Neural progenitor cell (in vitro differentiated cells): ENCODE results near the gene OLFML2B. TPM values are rescaled to one million over a fixed set of nuclear protein-coding genes. Genes with fewer than 3 reads are reported as not detected.

Source experiments
- DNase-seq: peaks from one replicate; pipeline ENCODE4 v3.0.0-alpha.2; 2016; ENCODE audit warnings: low spot score
- H2AFZ ChIP-seq: fragments of 200-600 bp; sonication (generic); replicated peaks from 2 replicates; pipeline ENCODE4 v1.6.1; 2016; ENCODE audit warnings: antibody characterized with exemption
- H3F3A ChIP-seq: fragments of 200-600 bp; sonication (generic); 2 replicates; pipeline ENCODE4 v1.6.1; 2016; ENCODE audit warnings: antibody characterized with exemption, low read depth
- H3K27ac ChIP-seq: fragments of 200-600 bp; sonication (generic); 2 replicates; pipeline ENCODE4 v1.5.1; 2016; ENCODE audit warnings: mild to moderate bottlenecking
- H3K27me3 ChIP-seq: fragments of 200-600 bp; sonication (generic); 2 replicates; pipeline ENCODE4 v1.6.1; 2016; ENCODE audit warnings: mild to moderate bottlenecking, moderate library complexity
- H3K36me3 ChIP-seq: fragments of 200-600 bp; sonication (generic); 2 replicates; pipeline ENCODE4 v1.5.1; 2016
- H3K4me1 ChIP-seq: fragments of 200-600 bp; sonication (generic); 2 replicates; pipeline ENCODE4 v1.6.1; 2016; ENCODE audit warnings: mixed run types
- H3K4me2 ChIP-seq: fragments of 200-600 bp; sonication (generic); 2 replicates; pipeline ENCODE4 v1.6.1; 2016
- H3K4me3 ChIP-seq: fragments of 200-600 bp; sonication (generic); 2 replicates; pipeline ENCODE4 v1.5.1; 2016
- H3K79me2 ChIP-seq: fragments of 200-600 bp; sonication (generic); 2 replicates; pipeline ENCODE4 v1.6.1; 2016; ENCODE audit warnings: low read depth
- H3K9ac ChIP-seq: fragments of 200-600 bp; sonication (generic); 2 replicates; pipeline ENCODE4 v1.6.1; 2016
- H3K9me3 ChIP-seq: fragments of 200-600 bp; sonication (generic); 2 replicates; pipeline ENCODE4 v1.5.1; 2016; ENCODE audit warnings: low read depth
- H4K20me1 ChIP-seq: fragments of 200-600 bp; sonication (generic); 2 replicates; pipeline ENCODE4 v1.6.1; 2016; ENCODE audit warnings: low read depth
- H3K27ac Mint-ChIP-seq: 3 replicates; pipeline ENCODE4 v1.8.0; 2021; ENCODE audit warnings: mixed read lengths
- H3K27me3 Mint-ChIP-seq: 2 replicates; pipeline ENCODE4 v1.8.0; 2022; ENCODE audit warnings: low read depth, mild to moderate bottlenecking, inconsistent platforms, moderate library complexity, mixed read lengths; ENCODE audit not compliant: insufficient read depth
- H3K36me3 Mint-ChIP-seq: 3 replicates; pipeline ENCODE4 v1.8.0; 2021; ENCODE audit warnings: mixed read lengths
- H3K4me1 Mint-ChIP-seq: 3 replicates; pipeline ENCODE4 v1.8.0; 2021; ENCODE audit warnings: mixed read lengths
- H3K4me3 Mint-ChIP-seq: 3 replicates; pipeline ENCODE4 v1.8.0; 2021; ENCODE audit warnings: mild to moderate bottlenecking, moderate library complexity, mixed read lengths
- H3K9me3 Mint-ChIP-seq: 3 replicates; pipeline ENCODE4 v1.8.0; 2020; ENCODE audit warnings: mixed read lengths
- EZH2 ChIP-seq: fragments of 200-600 bp; sonication (generic); IDR thresholded peaks from 2 replicates; pipeline ENCODE4 v1.6.1; 2017; ENCODE audit warnings: antibody characterized with exemption, mild to moderate bottlenecking, moderate library complexity
- EZH2phosphoT487 ChIP-seq: fragments of 200-600 bp; sonication (generic); IDR thresholded peaks from 2 replicates; pipeline ENCODE4 v1.6.1; 2017; ENCODE audit warnings: antibody characterized with exemption
- total RNA-seq: library from RNA; depleted of rRNA; stranded (reverse); fragments of >200 nt; gene quantifications from 2 replicates; pipeline ENCODE4 v1.2.3, GENCODE V29; 2015; ENCODE audit warnings: low replicate concordance
- TF ChIP-seq, protein P1 (sequence below): fragments of 200-600 bp; sonication (generic); IDR thresholded peaks from 2 replicates; pipeline ENCODE4 v1.5.1; 2017; ENCODE audit warnings: antibody characterized with exemption, mild to moderate bottlenecking

The OLFML2B gene
- 1.3 and 3.0 TPM in 2 replicates for total RNA-seq

DNA sequence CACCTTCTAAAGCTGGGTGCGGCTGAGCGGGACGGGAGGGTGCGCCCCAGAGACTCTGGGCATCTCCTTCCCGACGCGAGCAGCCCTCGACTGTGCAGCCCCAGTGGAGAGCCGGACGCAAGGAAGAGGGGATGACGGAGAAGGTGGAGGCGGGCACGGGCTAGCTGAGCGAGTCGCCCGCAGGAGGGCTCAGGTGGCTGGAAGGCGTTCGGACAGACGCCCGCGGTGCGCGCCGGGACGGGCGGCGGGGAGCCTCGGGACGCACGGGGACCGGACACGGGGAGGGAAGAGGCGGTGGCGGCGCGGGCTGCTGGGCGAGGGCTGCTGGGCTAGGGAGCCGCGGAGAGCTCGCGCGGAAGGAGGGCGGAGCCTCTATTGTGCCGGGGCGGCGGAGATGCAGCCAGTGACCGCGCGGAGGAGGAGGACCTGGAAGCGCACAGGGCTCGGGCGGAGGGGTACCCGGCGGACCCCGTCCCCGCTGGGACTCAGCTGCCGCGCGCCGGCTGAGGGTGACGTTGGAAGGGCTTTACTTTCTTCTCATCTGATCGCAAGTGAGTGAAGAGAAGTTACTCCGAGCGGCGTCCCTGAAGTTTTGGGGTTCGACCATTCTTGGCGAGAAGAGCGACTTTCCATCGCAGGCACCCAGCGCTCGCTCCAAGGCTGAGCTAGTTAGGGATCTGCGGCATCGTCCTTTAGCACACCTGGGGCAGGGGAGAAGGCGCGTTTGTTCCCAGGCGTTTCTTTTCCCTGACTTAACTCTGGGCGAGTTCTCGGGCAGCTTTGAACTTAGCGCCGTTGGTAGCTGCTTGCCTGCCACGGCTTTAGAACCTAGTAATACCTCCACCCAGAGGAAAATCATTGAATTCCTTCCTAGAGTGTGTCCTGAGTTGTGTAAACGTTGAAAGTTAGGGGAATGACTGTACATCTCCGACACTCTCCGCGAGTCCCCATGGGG, at the start of gene OLFML2B:
TSS of gene OLFML2B (minus strand) at position 323 of the 955 bp plus-strand sequence. CDS start 439 bp downstream, outside the sequence.
- Mint-ChIP-seq H3K27ac (peak within 1 kb of the TSS; percentile 88), H3K27me3 (peaks cover 9% of the 10 kb centered on the region), H3K36me3 (peaks cover 5% of the 10 kb centered on the region), H3K4me1 (peaks cover 22% of the 10 kb centered on the region), H3K4me3 (peak within 1 kb of the TSS; percentile 97), H3K9me3 (peaks cover 4% of the 10 kb centered on the region)
- Histone ChIP-seq H3K36me3 (no peaks in the 10 kb centered on the region), H3K27me3 (peaks cover 61% of the 10 kb centered on the region), H2AFZ (peak within 1 kb of the TSS; percentile 100), H3K4me3 (peak within 1 kb of the TSS; percentile 69), H3K4me1 (peaks cover 14% of the 10 kb centered on the region), H3K79me2 (no peaks in the 10 kb centered on the region), H3F3A (peaks cover 17% of the 10 kb centered on the region), H3K9ac (peak within 1 kb of the TSS; percentile 27), H3K9me3 (no peaks in the 10 kb centered on the region), H3K27ac (no peak within 1 kb of the TSS), H4K20me1 (no peaks in the 10 kb centered on the region), H3K4me2 (peak within 1 kb of the TSS; percentile 90)
- TF ChIP-seq EZH2 = peak; percentile 68
- TF ChIP-seq EZH2phosphoT487 = peak; percentile 8
- TF ChIP-seq, protein P1, sequence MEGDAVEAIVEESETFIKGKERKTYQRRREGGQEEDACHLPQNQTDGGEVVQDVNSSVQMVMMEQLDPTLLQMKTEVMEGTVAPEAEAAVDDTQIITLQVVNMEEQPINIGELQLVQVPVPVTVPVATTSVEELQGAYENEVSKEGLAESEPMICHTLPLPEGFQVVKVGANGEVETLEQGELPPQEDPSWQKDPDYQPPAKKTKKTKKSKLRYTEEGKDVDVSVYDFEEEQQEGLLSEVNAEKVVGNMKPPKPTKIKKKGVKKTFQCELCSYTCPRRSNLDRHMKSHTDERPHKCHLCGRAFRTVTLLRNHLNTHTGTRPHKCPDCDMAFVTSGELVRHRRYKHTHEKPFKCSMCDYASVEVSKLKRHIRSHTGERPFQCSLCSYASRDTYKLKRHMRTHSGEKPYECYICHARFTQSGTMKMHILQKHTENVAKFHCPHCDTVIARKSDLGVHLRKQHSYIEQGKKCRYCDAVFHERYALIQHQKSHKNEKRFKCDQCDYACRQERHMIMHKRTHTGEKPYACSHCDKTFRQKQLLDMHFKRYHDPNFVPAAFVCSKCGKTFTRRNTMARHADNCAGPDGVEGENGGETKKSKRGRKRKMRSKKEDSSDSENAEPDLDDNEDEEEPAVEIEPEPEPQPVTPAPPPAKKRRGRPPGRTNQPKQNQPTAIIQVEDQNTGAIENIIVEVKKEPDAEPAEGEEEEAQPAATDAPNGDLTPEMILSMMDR = no peak
- peak; percentile 90 for DNase-seq

DNA sequence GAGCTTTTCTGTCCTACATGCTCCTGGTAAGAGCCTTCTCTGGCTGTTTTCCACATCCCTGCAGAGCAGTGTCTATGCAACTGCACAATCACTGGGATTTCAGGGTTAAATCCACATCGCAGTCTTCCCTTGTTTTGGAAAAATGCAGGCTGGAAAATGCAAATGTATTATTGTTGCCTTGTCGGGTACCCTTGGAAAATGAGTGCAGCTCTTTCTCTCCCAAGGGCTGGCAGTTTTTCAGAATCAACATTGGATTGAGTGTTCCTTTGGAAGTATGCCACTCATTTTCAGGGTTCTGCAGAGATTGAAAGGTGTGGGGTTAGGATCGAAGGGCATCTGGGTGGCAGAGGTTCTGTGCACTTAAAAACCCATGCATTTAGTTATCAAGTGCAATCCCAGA, 49.1 kb upstream of the OLFML2B start:
- peaks cover 47% of the 10 kb centered on the region for H3K4me1 Mint-ChIP-seq
- H3K36me3 Mint-ChIP-seq = peaks cover 19% of the 10 kb centered on the region
- TF ChIP-seq, protein P1 = no peak
- TF ChIP-seq EZH2phosphoT487 (no peak), EZH2 (no peak)

DNA sequence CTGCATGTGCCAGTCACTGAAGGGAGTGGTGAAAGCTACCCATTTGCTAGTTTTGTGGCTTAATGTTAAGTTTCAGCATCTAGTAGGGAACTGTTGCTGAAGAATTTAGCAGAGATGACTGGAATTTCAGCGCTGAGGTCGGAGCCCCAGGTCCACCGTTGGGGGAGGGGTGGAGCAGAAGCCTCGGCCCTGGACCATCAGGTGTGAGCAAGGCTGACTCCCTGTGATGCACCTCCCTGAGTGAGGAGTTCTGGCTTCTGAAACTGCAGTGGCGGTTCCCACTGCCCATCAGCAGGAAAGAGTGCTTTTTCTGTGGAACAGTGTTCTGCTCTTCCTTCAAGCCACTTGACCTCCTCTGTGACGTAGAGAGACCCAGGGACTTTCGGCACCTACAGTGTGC, 47.2 kb upstream of the OLFML2B start:
- H3K4me1 ChIP-seq = peaks cover 27% of the 10 kb centered on the region
- DNase-seq = peak; percentile 50
- Mint-ChIP-seq H3K9me3 (peaks cover 3% of the 10 kb centered on the region), H3K4me1 (peaks cover 49% of the 10 kb centered on the region), H3K36me3 (peaks cover 17% of the 10 kb centered on the region), H3K4me3 (peak overlapping the region; percentile 87), H3K27ac (no peak overlapping the region), H3K27me3 (peaks cover 4% of the 10 kb centered on the region)
- H2AFZ ChIP-seq = no peak overlapping the region
- H4K20me1 ChIP-seq = peaks cover 36% of the 10 kb centered on the region
- peaks cover 17% of the 10 kb centered on the region for H3F3A ChIP-seq
- peaks cover 60% of the 10 kb centered on the region for H3K79me2 ChIP-seq
- no peak overlapping the region for H3K9ac ChIP-seq
- H3K4me2 ChIP-seq = peak overlapping the region; percentile 90
- peaks cover 17% of the 10 kb centered on the region for H3K27me3 ChIP-seq
- peak overlapping the region; percentile 66 for H3K4me3 ChIP-seq
- no peaks in the 10 kb centered on the region for H3K9me3 ChIP-seq
- TF ChIP-seq EZH2phosphoT487 = no peak
- TF ChIP-seq, protein P1 = no peak
- no peak for TF ChIP-seq EZH2
- H3K27ac ChIP-seq = no peak overlapping the region
- H3K36me3 ChIP-seq = no peaks in the 10 kb centered on the region

More for the DNA sequence above, 49.1 kb upstream of the OLFML2B start:
- Histone ChIP-seq H3K9me3 (no peaks in the 10 kb centered on the region), H4K20me1 (peaks cover 40% of the 10 kb centered on the region), H3K27me3 (peaks cover 17% of the 10 kb centered on the region), H3K4me1 (peaks cover 32% of the 10 kb centered on the region), H3F3A (peaks cover 17% of the 10 kb centered on the region), H3K4me3 (peak overlapping the region; percentile 66), H3K4me2 (peak overlapping the region; percentile 90), H2AFZ (no peak overlapping the region), H3K27ac (no peak overlapping the region), H3K36me3 (no peaks in the 10 kb centered on the region), H3K9ac (no peak overlapping the region), H3K79me2 (peaks cover 77% of the 10 kb centered on the region)
- peaks cover 5% of the 10 kb centered on the region for H3K9me3 Mint-ChIP-seq
- H3K4me3 Mint-ChIP-seq = peak overlapping the region; percentile 79
- no peak overlapping the region for H3K27ac Mint-ChIP-seq
- peaks cover 6% of the 10 kb centered on the region for H3K27me3 Mint-ChIP-seq
- no peak for DNase-seq
